IMR-90 (cell line): ENCODE data around the gene SAPCD1. TPM values are rescaled to one million over a fixed set of nuclear protein-coding genes. Genes with fewer than 3 reads are reported as not detected.
A peak's percentile ranks its signal among the peaks of the same experiment; 100 is the strongest.

Experiments
- ATAC-seq: fragments of 200-7000 bp; cut with Tn5 transposase; 2 replicates; pipeline ENCODE4 v1.9.1; 2020; ENCODE audit warnings: low read depth, mild to moderate bottlenecking, moderate library complexity
- BruUV-seq: library from RNA; stranded (reverse); fragments of 400-500 nt; replicated peaks from 2 replicates; lab custom pipeline; 2021; lab: Mats Ljungman, UMichigan
- CTCF ChIA-PET: fragments of 300-600 bp; formaldehyde crosslinking; extraction: SDS; loops from one replicate; lab custom pipeline; 2021; ENCODE audit warnings: antibody characterized with exemption; lab: Yijun Ruan, JAX
- POLR2A ChIA-PET: fragments of 300-600 bp; sonication (Branson Sonifier 250); formaldehyde crosslinking; loops from one replicate; lab custom pipeline; 2022; ENCODE audit warnings: antibody characterized with exemption; ENCODE audit not compliant: unreplicated experiment; lab: Charles Lee
- DNase-seq: peaks from one replicate; pipeline ENCODE4 v3.0.0; 2013
- H2AFZ ChIP-seq: replicated peaks from 2 replicates; pipeline ENCODE3; 2013; ENCODE audit warnings: low read length, mild to moderate bottlenecking; ENCODE audit not compliant: poor library complexity
- H2AK5ac ChIP-seq: 2 replicates; pipeline ENCODE4 v1.6.1; 2013; ENCODE audit warnings: low read depth, low read length, inconsistent platforms
- H2AK9ac ChIP-seq: replicated peaks from 2 replicates; pipeline ENCODE3; 2013; ENCODE audit warnings: mild to moderate bottlenecking, low read depth, low read length, moderate library complexity; ENCODE audit not compliant: poor library complexity
- H2BK120ac ChIP-seq: 2 replicates; pipeline ENCODE4 v1.6.1; 2013; ENCODE audit warnings: low read depth, low read length, inconsistent platforms
- H2BK15ac ChIP-seq: 3 replicates; pipeline ENCODE4 v1.6.1; 2013; ENCODE audit warnings: low read depth, low read length, inconsistent platforms
- H2BK20ac ChIP-seq: 2 replicates; pipeline ENCODE4 v1.6.1; 2013; ENCODE audit warnings: low read depth, mild to moderate bottlenecking, inconsistent platforms, low read length, moderate library complexity
- H2BK5ac ChIP-seq: 2 replicates; pipeline ENCODE4 v1.6.1; 2013; ENCODE audit warnings: mild to moderate bottlenecking, low read depth, low read length, inconsistent platforms; ENCODE audit not compliant: poor library complexity, severe bottlenecking
- H3K14ac ChIP-seq: replicated peaks from 2 replicates; pipeline ENCODE4 v1.6.1; 2013; ENCODE audit warnings: low read depth, low read length, inconsistent platforms
- H3K18ac ChIP-seq: 2 replicates; pipeline ENCODE4 v1.6.1; 2013; ENCODE audit warnings: low read depth, low read length, control low read depth
- H3K23ac ChIP-seq: 2 replicates; pipeline ENCODE4 v1.6.1; 2013; ENCODE audit warnings: low read depth, low read length, inconsistent platforms
- H3K27ac ChIP-seq: 2 replicates; pipeline ENCODE4 v1.5.1; 2013; ENCODE audit warnings: mild to moderate bottlenecking, control low read depth, low read length; ENCODE audit not compliant: insufficient read depth
- H3K27me3 ChIP-seq: 2 replicates; pipeline ENCODE4 v1.6.1; 2013; ENCODE audit warnings: low read length; ENCODE audit not compliant: control insufficient read depth, insufficient read depth
- H3K36me3 ChIP-seq: 2 replicates; pipeline ENCODE4 v1.6.1; 2013; ENCODE audit warnings: low read length, mixed read lengths; ENCODE audit not compliant: control insufficient read depth, insufficient read depth
- H3K4ac ChIP-seq: 2 replicates; pipeline ENCODE4 v1.6.1; 2013; ENCODE audit warnings: low read depth, low read length, inconsistent platforms
- H3K4me1 ChIP-seq: 2 replicates; pipeline ENCODE4 v1.6.1; 2013; ENCODE audit warnings: low read length, mixed read lengths; ENCODE audit not compliant: control insufficient read depth, insufficient read depth
- H3K4me2 ChIP-seq: 2 replicates; pipeline ENCODE4 v1.6.1; 2013; ENCODE audit warnings: low read depth, mild to moderate bottlenecking, control low read depth, low read length, moderate library complexity
- H3K4me3 ChIP-seq: 2 replicates; pipeline ENCODE4 v1.5.1; 2013; ENCODE audit warnings: low read depth, mild to moderate bottlenecking, control low read depth, low read length, moderate library complexity; ENCODE audit not compliant: insufficient read depth
- H3K56ac ChIP-seq: 2 replicates; pipeline ENCODE4 v1.6.1; 2013; ENCODE audit warnings: low read length, inconsistent platforms; ENCODE audit not compliant: insufficient read depth; ENCODE audit errors: extremely low read depth
- H3K79me1 ChIP-seq, 2 experiments: 2 replicates each; pipeline ENCODE4 v1.6.1; 2013; ENCODE audit warnings: low read length in 2 of 2, inconsistent platforms in 1 of 2, low read depth in 1 of 2
- H3K9ac ChIP-seq: 2 replicates; pipeline ENCODE4 v1.6.1; 2013; ENCODE audit warnings: low read depth, low read length, control low read depth
- H3K9me1 ChIP-seq: 2 replicates; pipeline ENCODE4 v1.6.1; 2013; ENCODE audit warnings: low read length, inconsistent platforms; ENCODE audit not compliant: insufficient read depth
- H3K9me3 ChIP-seq: 2 replicates; pipeline ENCODE4 v1.6.1; 2013; ENCODE audit warnings: low read length; ENCODE audit not compliant: control insufficient read depth, insufficient read depth
- H4K20me1 ChIP-seq: 2 replicates; pipeline ENCODE4 v1.6.1; 2013; ENCODE audit warnings: low read length, inconsistent platforms; ENCODE audit not compliant: insufficient read depth
- H4K5ac ChIP-seq: 2 replicates; pipeline ENCODE4 v1.6.1; 2013; ENCODE audit warnings: mild to moderate bottlenecking, low read depth, low read length, control low read depth
- H4K8ac ChIP-seq, 2 experiments: 2 replicates each; pipeline ENCODE4 v1.6.1; 2013; ENCODE audit warnings: low read depth in 2 of 2, low read length in 2 of 2, control low read depth in 1 of 2, inconsistent platforms in 1 of 2
- H4K91ac ChIP-seq: 2 replicates; pipeline ENCODE4 v1.6.1; 2013; ENCODE audit warnings: low read depth, low read length, inconsistent platforms; ENCODE audit not compliant: insufficient read depth
- RFX5 ChIP-seq: IDR thresholded peaks from 2 replicates; pipeline ENCODE4 v1.8.0; 2012; ENCODE audit warnings: low read depth, mild to moderate bottlenecking, low read length, moderate library complexity
- WGBS, 2 experiments: methylation state at CpG; one replicate each; pipeline versions ENCODE4 v1.1.5 to v1.1.7; 2013; ENCODE audit warnings: missing lambda C conversion rate in 2 of 2; ENCODE audit not compliant: insufficient read length in 1 of 2; ENCODE audit errors: extremely low coverage in 2 of 2; 5-methylcytosine and 5-hydroxymethylcytosine counted together
- dilution Hi-C: fragments of 300-500 bp; cut with HindIII; formaldehyde crosslinking; loops from one replicate; pipeline ENCODE4 v1.14.3; 2018; ENCODE audit warnings: low sequenced_read_pairs; ENCODE audit not compliant: unreplicated experiment
- in situ Hi-C: fragments of 300-500 bp; cut with MboI; formaldehyde crosslinking; loops from 3 replicates; pipeline ENCODE4 v1.14.3; 2019; ENCODE audit warnings: low sequenced_read_pairs, inconsistent platforms, mixed read lengths
- intact Hi-C: fragments of 100-400 bp; cut with micrococcal nuclease; formaldehyde crosslinking; loops from 2 replicates; pipeline ENCODE4 v1.10.0; 2022
- polyA plus RNA-seq, 3 experiments: library from polyadenylated mRNA; depleted of rRNA; stranded (reverse); fragments of >200 nt; gene quantifications; 2 replicates each; pipeline ENCODE4 v1.2.3, GENCODE V29; 2012; ENCODE audit warnings: low replicate concordance in 1 of 3
- total RNA-seq: library from RNA; depleted of rRNA; stranded (reverse); fragments of >200 nt; gene quantifications from 2 replicates; pipeline ENCODE4 v1.2.3, GENCODE V29; 2012

Gene SAPCD1
- total and polyA plus RNA-seq, 2 of the 4 experiments (the other 2 are of a cell fraction): 2.3 TPM; not detected in 1

GRCh38 chr6:31719001-31719400 lies 43.5 kb upstream of the SAPCD1 start:
- Histone ChIP-seq H2AK9ac (peak overlapping the region; percentile 50), H3K9me1 (peaks cover 4% of the 10 kb centered on the region; the same call in 1 of the 2 replicates), H3K27ac (no peak overlapping the region), H2AFZ (no peak overlapping the region), H3K4me3 (no peak overlapping the region), H4K5ac (no peak overlapping the region), H2BK15ac (no peak overlapping the region), H3K9me3 (no peaks in the 10 kb centered on the region), H4K8ac (no peak overlapping the region), H3K36me3 (no peaks in the 10 kb centered on the region), H3K18ac (no peak overlapping the region), H3K79me1 (no peaks in the 10 kb centered on the region), H3K9ac (no peak overlapping the region), H4K91ac (no peak overlapping the region), H3K27me3 (peaks cover 11% of the 10 kb centered on the region), H4K20me1 (no peaks in the 10 kb centered on the region), H2BK5ac (no peak overlapping the region), H3K14ac (no peak overlapping the region), H3K4me1 (no peaks in the 10 kb centered on the region), H2BK20ac (no peak overlapping the region), H2AK5ac (no peak overlapping the region), H3K4me2 (no peak overlapping the region), H2BK120ac (no peak overlapping the region), H3K23ac (no peak overlapping the region), H3K4ac (no peak overlapping the region), H3K56ac (no peak overlapping the region)
- intact Hi-C loops (no loop called here), in situ Hi-C loops (no loop called here), dilution Hi-C loops (no loop called here)
- no peak for TF ChIP-seq RFX5
- BruUV-seq: no TSS peak
- WGBS, 2 experiments: no CpG with 5 or more reads among the region's 6 CpGs
- DNase-seq (no peak), ATAC-seq (no peak)
- POLR2A ChIA-PET: no interaction called here
- CTCF ChIA-PET: no interaction called here
